Dermis microvascular lymphatic vessel endothelial cell (primary cell): Measurements from ENCODE around the gene RFTN1. TPM values are rescaled to one million over a fixed set of nuclear protein-coding genes. Genes with fewer than 3 reads are reported as not detected.

Source experiments
- DNase-seq, 2 donors: peaks; one replicate each; pipeline versions ENCODE4 v3.0.0 to v3.0.0-alpha.2; 2010; ENCODE audit warnings: low read depth in 2 of 2
- total RNA-seq: library from RNA; depleted of rRNA; stranded (reverse); fragments of >200 nt; gene quantifications from 2 replicates; pipeline ENCODE4 v1.2.1, GENCODE V29; 2014

The RFTN1 gene
- total RNA-seq, 1 donor from 2014 or later, result 19.3 TPM

- DNase-seq, result no peak
Observed at GRCh38 chr3:16410659-16411058, 102.8 kb downstream of the RFTN1 start.

- DNase-seq, result no peak
Observed at GRCh38 chr3:16409032-16409431, 104.5 kb downstream of the RFTN1 start.

GRCh38 chr3:16407366-16407765, 106.1 kb downstream of the RFTN1 start:
- no peak for DNase-seq

GRCh38 chr3:16406579-16406978, 106.9 kb downstream of the RFTN1 start:
- DNase-seq, result no peak

- no peak for DNase-seq
Observed at GRCh38 chr3:16406166-16406565, 107.3 kb downstream of the RFTN1 start.

DNA sequence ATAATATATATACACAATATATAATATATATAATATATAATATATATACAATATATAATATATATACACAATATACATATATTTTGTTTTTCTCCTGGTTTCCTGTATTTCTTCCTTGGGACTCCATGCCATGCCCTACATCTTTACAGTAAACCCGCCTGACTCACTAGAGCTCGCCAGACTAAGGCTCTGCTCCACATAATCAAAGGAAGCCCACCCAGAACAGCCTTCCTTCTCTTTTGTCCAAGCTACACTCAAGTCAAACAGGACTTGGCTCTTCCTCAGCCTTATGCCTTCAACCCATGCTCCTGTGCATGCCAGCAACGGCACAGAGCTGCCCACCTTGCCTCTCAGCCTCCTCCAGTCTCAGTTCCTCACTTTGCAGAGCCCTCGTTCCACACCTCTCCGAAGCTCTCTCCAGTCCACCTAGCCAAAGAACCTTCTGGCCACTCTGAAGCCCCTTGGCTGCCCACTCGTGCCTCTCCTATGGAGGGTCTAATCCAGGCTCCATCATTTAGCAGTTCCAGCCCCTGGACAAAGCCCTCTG, 109.1 kb downstream of the RFTN1 start:
- DNase-seq, result no peak

GRCh38 chr3:16402451-16402850, 111.0 kb downstream of the RFTN1 start:
- no peak for DNase-seq

GRCh38 chr3:16401273-16401672, 112.2 kb downstream of the RFTN1 start:
- no peak for DNase-seq

DNA sequence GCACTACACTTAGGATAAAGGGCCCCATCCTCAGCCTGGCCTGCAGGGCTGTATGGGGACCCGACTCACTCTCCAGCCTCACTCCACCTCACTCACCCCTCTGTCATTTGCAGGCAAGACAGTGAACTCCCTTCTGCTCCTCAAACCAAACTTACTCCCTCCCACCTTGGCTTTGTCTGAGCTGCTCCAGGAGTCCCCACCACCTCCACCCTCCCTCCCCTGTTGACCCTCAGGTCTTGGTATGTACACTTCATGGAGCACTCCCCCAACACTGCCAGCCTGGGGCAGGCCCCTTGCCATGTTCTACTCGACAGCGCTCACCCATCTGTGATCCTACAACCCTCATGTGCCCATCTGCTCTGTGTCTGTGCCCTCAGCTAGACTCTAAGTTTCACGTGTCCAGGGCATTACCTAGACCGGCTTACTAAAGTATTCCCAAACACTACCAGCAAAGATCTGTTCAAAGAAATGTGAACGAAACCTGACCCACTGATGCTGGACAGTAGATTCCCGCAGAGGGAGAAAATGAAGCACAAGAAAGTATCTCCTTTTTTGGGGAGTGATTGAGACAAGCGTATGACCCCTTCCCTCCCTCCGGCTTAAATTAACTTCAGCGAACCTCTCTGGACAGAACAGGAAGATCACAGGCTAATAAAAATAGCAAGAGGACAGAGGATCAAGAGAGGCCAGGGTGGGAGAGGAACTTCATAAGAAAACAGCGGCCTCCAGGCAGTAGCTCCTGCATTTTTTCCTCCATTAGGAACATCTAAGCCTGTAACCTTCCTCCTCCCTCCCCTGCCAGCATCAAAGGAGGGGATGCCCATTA, 113.2 kb downstream of the RFTN1 start:
- no peak for DNase-seq

DNA sequence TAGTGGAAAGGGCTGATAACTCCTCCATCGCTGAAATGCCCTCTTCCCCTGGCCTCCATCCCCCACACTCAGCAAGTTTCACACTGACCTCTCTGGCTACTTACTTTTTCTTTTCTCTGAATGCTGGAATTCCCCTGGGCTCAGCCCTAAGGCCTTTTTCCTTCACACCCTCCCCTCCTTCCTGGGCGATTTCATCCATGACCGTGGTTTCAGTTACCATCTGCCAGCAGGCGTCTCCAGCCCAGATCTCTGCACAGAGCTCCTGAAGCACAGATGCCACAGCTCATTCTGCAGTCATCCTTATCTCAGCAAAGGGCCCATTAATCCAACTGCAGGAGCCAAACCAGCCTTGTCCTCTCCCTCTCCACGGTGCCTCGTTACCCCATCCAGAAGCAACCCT, 114.0 kb downstream of the RFTN1 start:
- DNase-seq, result no peak

- DNase-seq, result no peak
Observed at GRCh38 chr3:16398648-16399047, 114.9 kb downstream of the RFTN1 start.

GRCh38 chr3:16396202-16396601, 117.3 kb downstream of the RFTN1 start:
- DNase-seq, result no peak

GRCh38 chr3:16395212-16395611, 118.3 kb downstream of the RFTN1 start:
- no peak for DNase-seq

GRCh38 chr3:16394639-16395038, 118.9 kb downstream of the RFTN1 start:
- DNase-seq, result no peak

- DNase-seq, result no peak
Observed at GRCh38 chr3:16392717-16393116, 120.8 kb downstream of the RFTN1 start.

GRCh38 chr3:16392065-16392464, 121.4 kb downstream of the RFTN1 start:
- no peak for DNase-seq

DNA sequence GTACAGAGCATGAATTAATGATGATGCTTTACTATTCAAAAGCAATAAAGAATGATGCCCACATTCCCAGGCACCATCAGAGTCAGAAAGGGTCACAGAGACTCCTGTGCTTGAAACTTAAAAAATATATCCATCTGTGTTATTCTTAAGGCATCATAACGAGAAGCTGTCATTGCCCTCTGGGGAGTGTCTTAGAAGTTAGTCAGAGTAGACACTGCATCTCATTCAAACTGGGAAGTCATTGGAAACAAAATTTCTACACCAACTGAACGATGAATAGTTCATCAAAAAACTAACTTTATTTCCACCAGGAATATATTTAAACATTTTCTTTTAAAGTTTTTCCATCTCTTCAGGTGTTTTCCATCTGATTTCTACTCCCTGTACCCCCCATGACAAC, 122.9 kb downstream of the RFTN1 start:
- no peak for DNase-seq

DNA sequence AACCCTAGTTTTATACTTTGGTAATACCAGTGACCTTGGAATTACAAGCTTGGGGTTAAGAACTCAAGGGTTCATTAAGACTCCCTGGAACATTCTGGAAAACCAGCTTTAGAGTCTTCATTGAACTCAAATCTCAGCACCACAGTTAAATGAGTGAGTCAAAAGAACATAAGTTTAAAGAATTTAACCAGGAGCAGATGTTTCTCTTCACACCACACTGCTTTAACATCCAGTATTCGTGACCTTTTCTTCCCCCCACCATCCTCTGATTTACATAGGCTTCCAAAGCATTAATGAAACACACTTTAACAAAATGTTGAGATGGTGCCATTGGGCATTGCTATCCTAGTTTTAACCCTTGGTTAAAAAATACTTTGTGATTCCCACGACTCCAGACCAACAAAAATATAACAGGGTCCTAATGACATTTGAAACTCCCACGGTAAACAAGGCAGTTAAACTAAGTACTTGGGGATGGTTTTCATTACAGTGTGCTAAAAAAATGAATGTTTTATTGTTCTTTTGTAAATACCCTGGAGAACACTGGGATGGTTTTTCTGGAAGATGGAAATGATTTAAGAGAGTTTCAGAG, 124.6 kb downstream of the RFTN1 start:
- DNase-seq, result no peak

DNA sequence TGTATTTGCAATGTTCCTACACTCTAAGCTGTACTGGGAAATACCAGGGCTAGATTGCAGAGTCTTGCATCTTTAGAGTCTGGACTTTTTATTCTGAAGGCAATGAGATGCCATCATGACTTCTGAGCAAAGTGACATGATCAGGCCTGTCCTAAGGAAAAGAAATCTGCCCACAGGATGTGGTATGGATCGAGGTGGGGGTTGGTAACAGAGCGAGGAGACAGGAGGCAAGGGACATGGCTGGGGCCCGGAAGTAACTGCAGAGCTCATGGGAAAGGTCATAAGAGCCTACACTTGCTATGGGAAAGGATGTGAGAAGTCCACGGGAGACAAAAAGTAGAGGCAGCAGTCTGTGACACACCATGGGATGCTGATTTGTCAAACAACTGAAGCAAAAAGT, 126.9 kb downstream of the RFTN1 start:
- DNase-seq, result no peak

GRCh38 chr3:16385151-16385550, 128.3 kb downstream of the RFTN1 start:
- no peak for DNase-seq

DNA sequence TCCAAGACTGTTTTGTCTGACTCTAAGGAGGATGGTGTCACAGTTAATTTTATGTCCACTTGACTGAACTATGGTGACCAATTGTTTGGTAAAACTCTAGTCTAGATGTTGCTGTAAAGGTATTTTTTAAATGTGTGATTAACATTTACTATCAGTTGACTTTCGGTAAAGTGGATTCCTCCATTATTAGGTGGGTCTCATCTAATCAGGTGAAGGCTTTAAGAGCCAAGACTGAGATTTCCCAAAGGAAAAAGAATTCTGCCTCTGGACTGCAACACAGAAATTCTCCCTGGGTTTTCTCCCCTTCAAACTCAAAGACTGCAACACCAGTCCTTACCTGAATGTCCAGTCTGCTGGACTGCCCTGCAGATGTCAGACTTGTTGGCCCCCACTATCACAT, 129.6 kb downstream of the RFTN1 start:
- no peak for DNase-seq

- no peak for DNase-seq
Observed at GRCh38 chr3:16382845-16383244, 130.7 kb downstream of the RFTN1 start.

DNA sequence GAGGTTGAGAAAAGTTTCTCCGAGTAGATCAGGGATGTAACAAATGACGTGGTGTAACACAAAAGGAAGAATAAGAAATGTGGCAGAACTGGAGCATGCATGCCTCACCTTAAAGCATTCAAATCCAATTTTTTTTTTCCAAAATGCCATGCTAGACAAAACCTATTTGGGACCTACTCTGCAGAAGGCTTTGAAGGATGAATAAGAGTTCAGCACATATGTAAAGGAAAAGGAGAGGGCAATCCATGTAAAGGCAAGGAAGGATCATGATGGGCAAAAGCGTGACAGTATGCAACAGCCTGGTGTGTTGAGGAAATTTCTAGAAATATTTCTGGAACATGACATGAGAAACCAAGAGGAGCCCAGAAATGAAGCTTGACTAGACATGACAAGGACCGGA, 132.1 kb downstream of the RFTN1 start:
- no peak for DNase-seq
